Amygdala (tissue), 56 donors: ENCODE data around the gene IQCE.

Experiments used
- DNase-seq, 56 donors: peaks; one replicate each; lab custom pipeline; 2025; lab: John Stamatoyannopoulos, UW

Gene IQCE

GRCh38 chr7:2626498-2627117 lies 67.8 kb downstream of the IQCE start:
- no peak for DNase-seq

DNA sequence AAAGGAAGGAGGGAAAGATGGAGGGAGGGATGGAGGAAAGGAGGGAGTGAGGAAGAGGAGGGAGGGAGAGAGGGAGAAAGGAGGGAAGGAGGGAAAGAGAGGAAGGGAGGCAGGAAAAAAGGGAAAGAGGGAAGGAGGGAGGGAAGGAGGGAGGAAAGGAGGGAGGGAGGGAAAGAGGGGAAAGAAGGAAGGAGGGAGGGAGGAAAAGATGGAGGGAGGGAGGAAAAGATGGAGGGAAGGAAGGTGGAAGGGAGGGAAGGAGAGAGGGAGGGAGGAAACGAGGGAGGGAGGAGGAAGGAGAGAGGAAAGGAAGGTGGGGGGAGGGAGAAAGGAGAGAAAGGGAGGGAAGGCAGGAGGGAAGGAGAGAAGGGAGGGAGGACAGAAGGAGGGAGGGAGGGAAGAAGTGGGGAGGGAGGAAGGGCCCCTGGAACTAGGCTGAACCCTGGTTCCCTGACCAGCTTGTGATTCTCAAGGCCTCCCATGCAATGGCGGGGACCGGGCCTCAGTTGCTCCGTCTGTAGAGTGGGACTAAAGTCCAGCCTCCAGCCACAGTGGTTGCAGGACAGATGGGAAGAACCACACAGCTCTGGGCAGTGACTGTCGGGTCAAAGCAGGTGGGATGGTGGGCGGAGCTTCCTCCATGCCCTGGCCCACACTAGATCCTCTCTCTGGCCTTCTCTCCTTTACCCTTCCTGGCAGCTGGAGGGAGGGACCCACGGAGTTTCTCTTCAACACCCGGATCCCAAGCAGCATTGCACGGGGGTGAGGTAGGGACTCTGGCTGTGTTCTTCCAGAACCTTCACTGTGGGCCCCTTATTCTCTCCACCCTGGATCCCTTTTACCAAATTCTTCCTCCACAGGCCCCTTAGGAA lies 68.7 kb downstream of the IQCE start:
- no peak for DNase-seq

DNA sequence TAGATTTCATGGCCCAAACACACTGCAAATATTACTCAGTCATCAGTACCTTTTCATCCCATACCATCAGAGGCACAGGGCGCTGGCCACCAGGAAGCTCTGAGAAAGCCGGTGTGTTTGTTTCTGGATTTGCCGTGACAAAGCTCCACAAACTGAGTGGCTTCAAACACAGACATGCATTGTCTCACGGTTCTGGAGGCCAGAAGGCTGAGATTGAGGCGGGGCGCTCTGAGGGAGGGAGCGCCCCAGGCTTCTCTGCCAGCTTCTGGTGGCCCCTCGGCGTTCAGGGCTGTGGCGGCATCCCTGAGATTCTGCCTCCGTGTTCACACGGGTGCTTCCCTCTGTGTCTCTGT lies 69.3 kb downstream of the IQCE start:
- peak in 2 of 56 donors; percentile 16 to 17 for DNase-seq

DNA sequence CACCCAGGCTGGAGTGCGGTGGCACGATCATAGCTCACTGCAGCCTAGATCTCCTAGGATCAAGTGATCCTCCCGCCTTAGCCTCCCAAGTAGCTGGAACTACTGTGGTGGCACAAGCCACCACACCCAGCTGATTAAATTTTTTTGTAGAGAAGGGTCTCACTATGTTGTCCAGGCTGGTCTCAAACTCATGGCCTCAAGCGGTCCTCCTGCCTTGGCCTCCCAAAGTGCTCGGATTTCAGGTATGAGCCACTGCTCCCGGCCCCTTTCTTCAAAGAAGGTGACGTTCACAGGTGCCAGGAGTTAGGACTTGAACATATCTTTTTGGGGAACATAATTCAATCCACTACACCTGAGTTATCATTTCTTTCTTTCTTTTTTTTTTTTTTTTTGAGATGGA lies 70.1 kb downstream of the IQCE start:
- no peak for DNase-seq

- no peak for DNase-seq
These were observed 71.2 kb downstream of the IQCE start for GRCh38 chr7:2629746-2630681.

- DNase-seq, result peak in 3 of 56 donors; percentile 52 to 69 (median 68)
These were observed 73.4 kb downstream of the IQCE start, which contains the start of gene TTYH3 for GRCh38 chr7:2631946-2632732. Gene TTYH3 (plus strand): TSS chr7:2631986. CDS start chr7:2632156, 170 bp downstream.

DNA sequence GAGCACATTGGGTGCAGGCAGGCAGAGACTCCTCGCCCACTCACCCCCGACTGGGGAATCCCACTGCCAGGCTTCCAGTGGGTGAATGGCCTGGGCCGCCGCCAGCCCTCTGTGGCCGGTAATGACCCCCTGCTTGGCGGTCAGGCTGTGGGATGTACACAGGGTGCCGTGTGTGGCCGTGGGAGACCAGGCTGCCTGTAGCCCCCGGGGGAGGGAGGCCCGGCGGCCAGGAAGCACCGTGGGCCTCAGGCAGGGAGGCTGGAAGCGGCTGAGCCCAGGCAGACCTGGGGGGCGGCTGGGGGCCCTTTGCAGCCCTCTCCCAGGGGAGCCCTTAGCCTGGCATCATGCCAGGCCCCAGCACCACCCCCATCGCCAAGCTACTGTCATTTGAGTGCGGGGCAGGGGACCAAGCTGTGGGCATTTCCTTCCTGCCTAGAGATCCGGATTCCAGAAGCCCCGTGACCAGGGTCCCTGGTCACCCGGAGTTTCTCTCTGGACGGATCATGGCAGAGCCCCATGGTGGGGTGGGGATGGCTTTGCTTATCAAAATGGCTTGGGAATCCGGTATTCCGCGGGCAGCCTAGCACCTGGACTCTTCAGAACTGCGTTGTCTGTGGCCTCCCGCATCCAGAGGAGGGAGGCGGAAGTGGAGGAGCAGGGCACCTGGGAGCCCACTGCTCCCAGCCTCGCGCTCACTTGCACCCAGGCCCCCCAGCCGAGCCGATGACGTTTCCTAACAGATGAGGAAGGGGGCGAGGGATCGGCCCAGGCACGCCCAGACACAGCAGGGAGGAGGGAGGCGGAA lies 74.2 kb downstream of the IQCE start:
- peak in 33 of 56 donors; percentile 19 to 71 (median 45) for DNase-seq

- DNase-seq, result peak in 33 of 56 donors; percentile 24 to 71 (median 46)
These were observed 74.9 kb downstream of the IQCE start for GRCh38 chr7:2633538-2634266.

- DNase-seq, result no peak
These were observed 75.7 kb downstream of the IQCE start for GRCh38 chr7:2634267-2635145.

DNA sequence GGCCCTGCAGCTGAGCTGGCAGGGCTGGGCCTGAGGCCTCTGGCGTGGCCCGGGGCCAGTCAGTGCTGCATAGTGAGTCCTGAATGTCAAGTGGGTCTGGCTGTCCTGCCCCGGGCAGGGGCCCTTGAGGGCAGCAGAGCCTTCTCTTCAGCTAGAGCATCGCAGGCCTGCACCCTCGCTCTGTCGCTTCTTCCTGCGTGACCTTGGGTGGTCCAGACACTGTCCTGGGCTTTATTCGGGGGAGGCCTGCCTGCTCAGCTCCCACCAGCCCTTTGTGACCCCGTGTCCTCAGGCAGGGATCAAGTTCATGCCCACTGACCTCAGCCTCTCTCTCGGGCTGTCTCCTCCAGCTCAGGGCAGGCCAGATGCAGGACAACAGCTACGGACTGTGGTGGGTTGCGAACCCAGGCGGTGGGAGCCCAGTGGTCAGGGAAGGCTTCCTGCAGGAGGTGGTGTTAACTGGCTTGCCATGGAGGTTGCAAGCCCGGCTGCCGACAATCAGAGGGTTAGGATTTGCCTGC lies 76.4 kb downstream of the IQCE start:
- DNase-seq, result peak in 1 of 56 donors; percentile 24

DNA sequence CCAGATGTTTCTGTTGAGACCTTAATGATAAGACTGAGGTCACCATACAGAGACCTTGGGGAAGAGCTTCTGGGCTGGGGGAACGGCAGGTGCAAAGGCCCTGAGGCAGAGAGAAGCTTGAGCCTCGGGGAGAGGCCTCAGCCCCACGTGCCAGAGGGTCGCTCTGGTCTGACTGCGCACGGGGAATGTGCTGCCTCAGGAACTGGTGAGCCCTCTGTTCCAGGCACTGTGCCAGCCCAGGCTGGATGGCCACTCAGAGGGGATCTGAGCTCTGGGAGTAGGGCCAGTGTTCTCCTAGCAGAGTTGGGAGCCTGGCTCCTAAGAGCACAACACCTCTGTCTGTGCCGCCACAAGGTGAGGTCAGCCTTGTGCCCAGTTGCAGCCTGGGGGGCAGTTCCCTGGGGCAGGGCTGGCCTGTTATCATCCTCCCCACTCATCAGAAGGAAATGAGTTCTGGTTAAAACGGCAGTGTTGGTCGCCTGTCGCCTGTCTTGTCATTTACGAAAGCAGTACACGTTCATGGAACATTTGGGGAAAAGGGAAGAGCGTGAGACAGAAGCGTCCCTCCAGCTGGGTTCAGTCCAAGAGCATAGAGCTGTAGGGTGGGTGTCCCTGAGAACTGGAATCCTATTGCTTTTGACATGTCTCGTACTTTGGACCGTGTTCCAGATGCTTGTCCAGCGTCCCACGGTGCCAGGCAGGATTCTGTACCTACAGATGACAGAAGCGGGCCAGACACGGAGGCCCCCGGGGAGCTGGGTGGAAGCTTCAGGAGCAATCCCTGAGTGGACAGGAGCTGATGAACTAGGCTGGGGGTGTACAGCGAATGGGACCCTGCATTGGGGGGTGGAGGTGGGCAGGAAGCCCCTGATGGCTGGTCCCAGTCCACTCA lies 77.3 kb downstream of the IQCE start:
- DNase-seq, result peak in 13 of 56 donors; percentile 34 to 61 (median 44)

DNA sequence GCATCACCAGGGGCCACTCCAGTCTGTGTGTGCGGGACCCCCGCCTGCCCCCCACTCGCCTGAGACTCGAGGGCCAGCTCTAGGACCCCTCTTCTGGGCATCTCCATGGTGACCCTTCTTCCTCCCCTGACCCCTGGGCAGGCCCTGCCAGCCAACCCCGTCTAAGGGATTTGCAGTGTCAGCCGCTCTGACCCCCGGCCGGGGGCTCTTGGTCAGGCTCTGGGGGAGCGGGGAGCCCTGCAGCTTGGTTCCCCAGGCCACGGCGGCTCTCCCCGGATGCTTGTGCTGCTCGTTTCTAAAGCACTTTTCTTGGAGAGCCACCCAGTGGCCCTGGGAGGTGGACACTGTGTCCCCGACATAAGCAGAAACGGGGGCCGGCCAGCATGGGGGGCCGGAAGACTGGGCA lies 78.3 kb downstream of the IQCE start:
- no peak for DNase-seq

DNA sequence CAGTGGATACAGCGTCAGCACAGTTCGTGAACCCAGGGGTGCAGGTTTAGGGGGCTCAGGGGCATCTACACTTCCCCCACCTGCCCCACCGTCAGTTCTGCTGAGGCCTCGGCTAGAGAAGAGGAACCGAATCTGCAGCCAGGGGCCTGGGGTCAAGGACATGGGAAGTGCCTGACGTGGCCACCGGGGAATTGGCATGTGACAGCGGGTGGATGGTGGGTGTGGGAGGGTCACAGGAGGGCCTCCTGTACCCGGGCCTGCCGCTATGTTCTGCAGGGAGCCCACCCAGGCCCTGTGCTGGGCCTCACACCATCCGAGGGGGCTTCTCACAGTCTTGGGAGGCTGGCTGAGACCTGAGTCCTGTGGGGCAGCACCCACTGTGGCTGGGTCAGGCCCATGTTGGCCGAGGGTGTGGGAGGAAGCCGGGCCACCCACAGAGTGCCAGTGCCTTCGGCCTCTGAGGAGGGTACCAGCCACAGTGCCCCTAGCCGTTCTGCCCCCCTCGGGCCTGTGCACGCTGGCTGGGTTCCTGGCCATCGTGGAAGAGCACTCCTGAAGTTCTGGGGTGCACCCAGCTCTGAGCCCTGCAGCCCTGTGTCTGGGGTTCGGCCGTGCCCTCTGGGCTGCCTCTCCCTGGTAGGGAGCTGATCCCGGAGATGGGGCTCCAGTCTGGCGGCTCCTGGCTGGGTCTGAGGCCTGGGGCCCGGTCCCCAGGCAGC lies 78.9 kb downstream of the IQCE start:
- peak in 18 of 56 donors; percentile 21 to 56 (median 42) for DNase-seq

DNA sequence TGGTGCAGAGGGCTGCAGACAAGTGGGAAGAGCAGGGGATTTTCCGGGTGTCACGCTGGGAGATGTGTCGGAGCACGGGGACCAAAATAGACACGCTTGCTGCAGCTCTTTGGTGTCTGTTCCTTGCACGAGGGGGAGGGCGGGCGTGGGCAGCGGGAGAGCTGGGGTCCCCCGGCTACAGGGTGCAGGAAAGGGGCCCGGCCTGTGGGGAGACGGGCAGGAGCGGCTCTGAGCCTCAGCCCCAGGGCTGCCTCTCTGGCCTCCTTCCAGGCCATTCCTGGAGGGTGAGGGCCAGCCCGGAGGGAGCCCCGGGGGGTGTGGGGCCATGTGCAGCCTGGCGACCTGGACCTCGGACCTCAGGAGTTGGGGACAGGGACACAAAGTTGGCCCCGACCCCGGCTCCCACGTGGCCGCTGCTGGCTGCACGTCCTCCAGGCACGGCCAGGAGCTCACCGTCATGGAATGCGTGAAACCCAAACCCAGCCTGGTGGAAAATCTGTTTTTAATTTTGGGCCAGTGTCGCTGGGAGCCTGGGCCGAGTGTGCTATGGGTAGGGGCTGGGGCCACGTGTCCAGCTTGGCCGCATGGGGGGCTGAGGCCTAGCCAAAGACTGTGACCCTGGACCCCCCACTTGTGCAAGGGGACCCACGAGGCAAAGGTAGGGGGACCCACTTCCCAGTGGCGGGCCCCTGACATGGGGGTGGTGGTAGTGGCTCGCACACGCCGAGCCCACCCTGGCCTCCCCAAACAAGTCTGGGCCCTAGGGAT lies 79.6 kb downstream of the IQCE start:
- peak in 12 of 56 donors; percentile 16 to 59 (median 34) for DNase-seq
